Forelimb muscle (tissue), 1 donor: ENCODE data around the gene HTR4. TPM values are rescaled to one million over a fixed set of nuclear protein-coding genes. Genes with fewer than 3 reads are reported as not detected.
"Not testable (repeated sequence)": the region's sequence is repeated elsewhere in the genome, so short reads cannot be mapped to it uniquely, and the experiment has no call there.

Source experiments
- DNase-seq: peaks from one replicate; pipeline ENCODE4 v3.0.0-alpha.2; 2013; ENCODE audit warnings: low read depth
- polyA plus RNA-seq: library from polyadenylated mRNA; unstranded; fragments of 120-200 nt; gene quantifications from one replicate; pipeline ENCODE4 v1.2.1, GENCODE V29; 2013; ENCODE audit not compliant: insufficient read length

HTR4 gene
- polyA plus RNA-seq: not detected

- DNase-seq: no peak
Observed at GRCh38 chr5:148653836-148654781, at the start of gene HTR4. HTR4 (minus strand) TSS chr5:148654527; CDS start chr5:148637014, 17,513 bp downstream.

GRCh38 chr5:148702019-148702596, 47.8 kb upstream of the HTR4 start:
- DNase-seq: no peak

- DNase-seq: no peak
Observed at GRCh38 chr5:148699028-148699427, 44.7 kb upstream of the HTR4 start.

- no peak for DNase-seq
Observed at GRCh38 chr5:148697809-148698196, 43.5 kb upstream of the HTR4 start.

- DNase-seq: no peak
Observed at GRCh38 chr5:148697180-148697808, 43.0 kb upstream of the HTR4 start.

- no peak for DNase-seq
Observed at GRCh38 chr5:148696187-148697036, 42.1 kb upstream of the HTR4 start.

GRCh38 chr5:148690945-148691344, 36.6 kb upstream of the HTR4 start:
- no peak for DNase-seq

- no peak for DNase-seq
Observed at GRCh38 chr5:148688787-148689186, 34.5 kb upstream of the HTR4 start.

GRCh38 chr5:148687871-148688270, 33.5 kb upstream of the HTR4 start:
- DNase-seq: no peak

GRCh38 chr5:148687427-148687826, 33.1 kb upstream of the HTR4 start:
- no peak for DNase-seq

- DNase-seq: no peak
Observed at GRCh38 chr5:148686660-148687059, 32.3 kb upstream of the HTR4 start.

- DNase-seq: no peak
Observed at GRCh38 chr5:148685520-148686134, 31.3 kb upstream of the HTR4 start.

- no peak for DNase-seq
Observed at GRCh38 chr5:148684528-148684927, 30.2 kb upstream of the HTR4 start.

- no peak for DNase-seq
Observed at GRCh38 chr5:148683651-148684050, 29.3 kb upstream of the HTR4 start.

GRCh38 chr5:148682058-148683026, 28.0 kb upstream of the HTR4 start:
- no peak for DNase-seq

- DNase-seq: no peak
Observed at GRCh38 chr5:148681157-148682057, 27.1 kb upstream of the HTR4 start.

- not testable (repeated sequence) for DNase-seq
Observed at GRCh38 chr5:148673704-148674103, 19.4 kb upstream of the HTR4 start.

GRCh38 chr5:148666353-148666752, 12.0 kb upstream of the HTR4 start:
- DNase-seq: no peak

- DNase-seq: no peak
Observed at GRCh38 chr5:148665431-148665830, 11.1 kb upstream of the HTR4 start.
